MM.1S (cell line): ENCODE results near the gene SLX4IP.

Source experiments
- DNase-seq: peaks from one replicate; pipeline ENCODE4 v3.0.0-alpha.2; 2015
- H2AFZ ChIP-seq: fragments of 300-600 bp; sonication (generic); 2 replicates; pipeline ENCODE4 v1.6.0; 2016; ENCODE audit warnings: antibody characterized with exemption, low read length
- H3F3A ChIP-seq: fragments of 300-600 bp; sonication (generic); 2 replicates; pipeline ENCODE4 v1.6.1; 2016; ENCODE audit warnings: mild to moderate bottlenecking, antibody characterized with exemption, low read length, moderate library complexity, mixed read lengths; ENCODE audit not compliant: insufficient read depth
- H3K27ac ChIP-seq: fragments of 300-600 bp; sonication (generic); 2 replicates; pipeline ENCODE4 v1.5.1; 2016; ENCODE audit warnings: mild to moderate bottlenecking, low read length
- H3K27me3 ChIP-seq: fragments of 300-600 bp; sonication (generic); replicated peaks from 2 replicates; pipeline ENCODE4 v1.6.0; 2016; ENCODE audit warnings: low read length; ENCODE audit not compliant: insufficient read depth
- H3K36me3 ChIP-seq: fragments of 300-600 bp; sonication (generic); replicated peaks from 2 replicates; pipeline ENCODE4 v1.6.1; 2016; ENCODE audit warnings: mild to moderate bottlenecking, low read length, mixed read lengths; ENCODE audit not compliant: insufficient read depth
- H3K4me1 ChIP-seq: fragments of 300-600 bp; sonication (generic); 2 replicates; pipeline ENCODE4 v1.6.1; 2016; ENCODE audit warnings: low read length, mixed read lengths
- H3K4me2 ChIP-seq: fragments of 300-600 bp; sonication (generic); 2 replicates; pipeline ENCODE4 v1.6.0; 2016; ENCODE audit warnings: low read depth, low read length
- H3K4me3 ChIP-seq: fragments of 300-600 bp; sonication (generic); 2 replicates; pipeline ENCODE4 v1.5.1; 2016; ENCODE audit warnings: low read length, mixed read lengths
- H3K79me2 ChIP-seq: fragments of 300-600 bp; sonication (generic); 2 replicates; pipeline ENCODE4 v1.6.1; 2016; ENCODE audit warnings: mixed run types, low read length, mixed read lengths
- H3K9ac ChIP-seq: fragments of 300-600 bp; sonication (generic); 2 replicates; pipeline ENCODE4 v1.6.1; 2016; ENCODE audit warnings: low read length, mixed read lengths
- H3K9me2 ChIP-seq: fragments of 300-600 bp; sonication (generic); replicated peaks from 2 replicates; pipeline ENCODE4 v1.6.1; 2016; ENCODE audit warnings: mild to moderate bottlenecking, low read length, mixed read lengths; ENCODE audit not compliant: insufficient read depth
- H3K9me3 ChIP-seq: fragments of 300-600 bp; sonication (generic); replicated peaks from 2 replicates; pipeline ENCODE4 v1.6.1; 2016; ENCODE audit warnings: mild to moderate bottlenecking, low read length, mixed read lengths; ENCODE audit not compliant: insufficient read depth
- H4K20me1 ChIP-seq: fragments of 300-600 bp; sonication (generic); 2 replicates; pipeline ENCODE4 v1.6.1; 2016; ENCODE audit warnings: mild to moderate bottlenecking, low read length, moderate library complexity, mixed read lengths; ENCODE audit not compliant: insufficient read depth
- CTCF ChIP-seq: fragments of 300-600 bp; sonication (generic); IDR thresholded peaks from 2 replicates; pipeline ENCODE4 v1.5.1; 2016; ENCODE audit warnings: antibody characterized with exemption, low read length, mixed read lengths
- EZH2 ChIP-seq: fragments of 300-600 bp; sonication (generic); optimal IDR thresholded peaks from 2 replicates; pipeline ENCODE3; 2017; ENCODE audit warnings: low read depth, mild to moderate bottlenecking, antibody characterized with exemption, low read length, mixed read lengths
- EZH2phosphoT487 ChIP-seq: fragments of 300-600 bp; sonication (generic); IDR thresholded peaks from 2 replicates; pipeline ENCODE4 v1.6.1; 2018; ENCODE audit warnings: antibody characterized with exemption, low read length

The SLX4IP gene

GRCh38 chr20:10565922-10566897 lies 131.1 kb downstream of the SLX4IP start:
- no peak overlapping the region for H3K4me3 ChIP-seq
- TF ChIP-seq EZH2phosphoT487 (no peak), CTCF (no peak), EZH2 (no peak)
- no peaks in the 10 kb centered on the region for H3K4me1 ChIP-seq
- H3K79me2 ChIP-seq, result no peaks in the 10 kb centered on the region
- H3K4me2 ChIP-seq, result no peak overlapping the region
- H3K27me3 ChIP-seq, result no peaks in the 10 kb centered on the region
- no peak overlapping the region for H2AFZ ChIP-seq
- H3K9me2 ChIP-seq, result no peaks in the 10 kb centered on the region
- no peak overlapping the region for H3K27ac ChIP-seq
- H3F3A ChIP-seq, result no peaks in the 10 kb centered on the region
- DNase-seq, result no peak
- no peak overlapping the region for H3K9ac ChIP-seq
- no peaks in the 10 kb centered on the region for H4K20me1 ChIP-seq
- H3K36me3 ChIP-seq, result no peaks in the 10 kb centered on the region
- no peaks in the 10 kb centered on the region for H3K9me3 ChIP-seq

- no peaks in the 10 kb centered on the region for H4K20me1 ChIP-seq
- no peak overlapping the region for H3K4me2 ChIP-seq
- TF ChIP-seq EZH2 (no peak), EZH2phosphoT487 (no peak), CTCF (no peak)
- H3K4me1 ChIP-seq, result no peaks in the 10 kb centered on the region
- no peak for DNase-seq
- no peak overlapping the region for H3K27ac ChIP-seq
- H3K9me2 ChIP-seq, result no peaks in the 10 kb centered on the region
- H2AFZ ChIP-seq, result no peak overlapping the region
- no peaks in the 10 kb centered on the region for H3K79me2 ChIP-seq
- no peaks in the 10 kb centered on the region for H3K27me3 ChIP-seq
- H3K9me3 ChIP-seq, result no peaks in the 10 kb centered on the region
- H3K9ac ChIP-seq, result no peak overlapping the region
- H3F3A ChIP-seq, result no peaks in the 10 kb centered on the region
- no peaks in the 10 kb centered on the region for H3K36me3 ChIP-seq
- no peak overlapping the region for H3K4me3 ChIP-seq
Measured at GRCh38 chr20:10568032-10568431, 132.9 kb downstream of the SLX4IP start.

DNA sequence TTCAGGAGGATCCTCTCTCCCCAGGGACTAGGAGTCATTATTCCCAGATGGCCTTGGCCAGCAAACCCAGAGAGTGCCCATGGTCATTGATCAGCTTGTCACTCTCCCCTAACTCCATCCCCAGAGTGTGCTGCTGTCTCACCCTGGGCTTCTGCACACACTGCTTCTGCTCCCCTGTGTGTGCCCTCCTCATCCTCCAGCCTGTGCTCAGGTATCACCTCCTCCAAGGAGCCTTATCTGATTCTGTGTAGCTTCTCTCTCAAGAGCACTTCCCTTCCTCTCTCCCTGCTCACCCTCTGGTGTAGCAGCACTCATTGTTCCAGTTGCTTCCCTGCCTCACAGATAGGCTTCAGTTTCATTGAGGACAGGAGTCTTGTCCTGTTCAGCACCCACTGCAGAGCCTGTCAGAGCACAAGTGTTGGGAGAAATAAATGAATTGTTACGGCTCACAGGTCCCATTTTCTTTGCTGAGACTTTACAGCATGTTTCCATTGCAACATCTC lies 136.3 kb downstream of the SLX4IP start:
- no peaks in the 10 kb centered on the region for H3K79me2 ChIP-seq
- no peaks in the 10 kb centered on the region for H3K27me3 ChIP-seq
- H3K9me2 ChIP-seq, result no peaks in the 10 kb centered on the region
- H2AFZ ChIP-seq, result no peak overlapping the region
- no peaks in the 10 kb centered on the region for H3K9me3 ChIP-seq
- no peaks in the 10 kb centered on the region for H3F3A ChIP-seq
- no peaks in the 10 kb centered on the region for H3K4me1 ChIP-seq
- no peak for DNase-seq
- no peak overlapping the region for H3K4me2 ChIP-seq
- no peak for TF ChIP-seq CTCF
- no peak for TF ChIP-seq EZH2
- TF ChIP-seq EZH2phosphoT487, result no peak
- H4K20me1 ChIP-seq, result no peaks in the 10 kb centered on the region
- no peak overlapping the region for H3K9ac ChIP-seq
- no peaks in the 10 kb centered on the region for H3K36me3 ChIP-seq
- H3K4me3 ChIP-seq, result no peak overlapping the region
- no peak overlapping the region for H3K27ac ChIP-seq
